NCI-H2196 (cell line): Measurements from ENCODE around the gene MRPL53.

Experiments
- DNase-seq: peaks from one replicate; lab custom pipeline; 2025; ENCODE audit not compliant: unreplicated experiment; lab: John Stamatoyannopoulos, UW

Gene MRPL53

GRCh38 chr2:74472086-74472944, at the start of gene MRPL53:
Gene MRPL53 (minus strand): TSS chr2:74472680. CDS start chr2:74472660, 20 bp downstream.
- peak; percentile 76 for DNase-seq

- no peak for DNase-seq
These were observed 44.2 kb upstream of the MRPL53 start for GRCh38 chr2:74516650-74517049.

GRCh38 chr2:74515981-74516633, 43.6 kb upstream of the MRPL53 start:
- DNase-seq, result no peak

GRCh38 chr2:74515271-74515980, 42.9 kb upstream of the MRPL53 start:
- no peak for DNase-seq

GRCh38 chr2:74514368-74515270, 42.1 kb upstream of the MRPL53 start, which contains the start of gene TLX2:
Gene TLX2 (plus strand): TSS chr2:74514450. CDS start chr2:74514807, 357 bp downstream.
- no peak for DNase-seq

GRCh38 chr2:74513605-74514367, 41.3 kb upstream of the MRPL53 start:
- DNase-seq, result no peak

GRCh38 chr2:74512744-74513604, 40.5 kb upstream of the MRPL53 start:
- no peak for DNase-seq

GRCh38 chr2:74511104-74511989, 38.9 kb upstream of the MRPL53 start:
- no peak for DNase-seq

GRCh38 chr2:74510272-74510671, 37.8 kb upstream of the MRPL53 start:
- no peak for DNase-seq

GRCh38 chr2:74507926-74508520, 35.5 kb upstream of the MRPL53 start:
- no peak for DNase-seq

- DNase-seq, result peak; percentile 90
These were observed 34.9 kb upstream of the MRPL53 start, which contains the start of gene PCGF1 for GRCh38 chr2:74507145-74507925. Gene PCGF1 (minus strand): TSS chr2:74507695. CDS start chr2:74507668, 27 bp downstream.

GRCh38 chr2:74505448-74506246, 33.2 kb upstream of the MRPL53 start:
- no peak for DNase-seq

- no peak for DNase-seq
These were observed 32.1 kb upstream of the MRPL53 start for GRCh38 chr2:74504591-74504990.

- no peak for DNase-seq
These were observed 31.3 kb upstream of the MRPL53 start for GRCh38 chr2:74503506-74504475.
